Measurements from ENCODE around the gene OR8J3. TPM values are rescaled to one million over a fixed set of nuclear protein-coding genes. Genes with fewer than 3 reads are reported as not detected.

OR8J3 gene, protein sequence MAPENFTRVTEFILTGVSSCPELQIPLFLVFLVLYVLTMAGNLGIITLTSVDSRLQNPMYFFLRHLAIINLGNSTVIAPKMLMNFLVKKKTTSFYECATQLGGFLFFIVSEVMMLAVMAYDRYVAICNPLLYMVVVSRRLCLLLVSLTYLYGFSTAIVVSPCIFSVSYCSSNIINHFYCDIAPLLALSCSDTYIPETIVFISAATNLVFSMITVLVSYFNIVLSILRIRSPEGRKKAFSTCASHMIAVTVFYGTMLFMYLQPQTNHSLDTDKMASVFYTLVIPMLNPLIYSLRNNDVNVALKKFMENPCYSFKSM
- total RNA-seq = not detected in 2 replicates

DNA sequence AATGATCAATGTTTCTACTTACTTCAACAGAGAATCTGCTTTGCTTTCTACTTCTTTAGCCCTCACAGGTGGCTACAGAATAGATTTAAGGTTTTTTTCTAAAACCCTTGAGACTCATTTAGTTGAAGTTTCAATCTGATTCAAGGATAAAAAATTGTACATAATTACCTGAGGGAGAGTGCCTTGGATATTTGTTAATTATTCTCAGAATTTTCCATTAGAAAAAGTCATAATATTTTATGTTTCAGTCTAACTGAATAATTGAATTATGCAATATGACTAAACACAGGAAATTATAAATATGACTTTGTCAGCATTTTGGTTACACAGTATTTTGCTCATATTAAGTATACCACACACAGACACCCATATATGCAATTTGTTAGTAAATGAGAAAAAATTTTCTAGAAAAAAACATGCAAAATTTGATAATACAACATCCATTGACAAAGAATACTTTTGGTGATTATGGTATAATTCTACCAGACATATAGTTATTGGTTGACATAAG is at the start of gene OR8J3:
TSS of gene OR8J3 (minus strand) at position 51 of the 511 bp plus-strand sequence. CDS start 2,483 bp downstream, outside the sequence.
- H3K27me3 ChIP-seq (ENCODE audit: control insufficient read depth, insufficient read depth, low read length) = no peaks in the 10 kb centered on the region
- no peaks in the 10 kb centered on the region for H3K36me3 ChIP-seq (ENCODE audit: control insufficient read depth, insufficient read depth, low read length)
- no peak for DNase-seq (ENCODE audit: low read depth)
- TF ChIP-seq, protein P1, sequence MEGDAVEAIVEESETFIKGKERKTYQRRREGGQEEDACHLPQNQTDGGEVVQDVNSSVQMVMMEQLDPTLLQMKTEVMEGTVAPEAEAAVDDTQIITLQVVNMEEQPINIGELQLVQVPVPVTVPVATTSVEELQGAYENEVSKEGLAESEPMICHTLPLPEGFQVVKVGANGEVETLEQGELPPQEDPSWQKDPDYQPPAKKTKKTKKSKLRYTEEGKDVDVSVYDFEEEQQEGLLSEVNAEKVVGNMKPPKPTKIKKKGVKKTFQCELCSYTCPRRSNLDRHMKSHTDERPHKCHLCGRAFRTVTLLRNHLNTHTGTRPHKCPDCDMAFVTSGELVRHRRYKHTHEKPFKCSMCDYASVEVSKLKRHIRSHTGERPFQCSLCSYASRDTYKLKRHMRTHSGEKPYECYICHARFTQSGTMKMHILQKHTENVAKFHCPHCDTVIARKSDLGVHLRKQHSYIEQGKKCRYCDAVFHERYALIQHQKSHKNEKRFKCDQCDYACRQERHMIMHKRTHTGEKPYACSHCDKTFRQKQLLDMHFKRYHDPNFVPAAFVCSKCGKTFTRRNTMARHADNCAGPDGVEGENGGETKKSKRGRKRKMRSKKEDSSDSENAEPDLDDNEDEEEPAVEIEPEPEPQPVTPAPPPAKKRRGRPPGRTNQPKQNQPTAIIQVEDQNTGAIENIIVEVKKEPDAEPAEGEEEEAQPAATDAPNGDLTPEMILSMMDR (IDR thresholded peaks at IDR 0.05; ENCODE audit: insufficient read depth, low read length, poor library complexity, severe bottlenecking) = no peak
- H3K4me3 ChIP-seq (ENCODE audit: low read depth, low read length) = no peak within 1 kb of the TSS

DNA sequence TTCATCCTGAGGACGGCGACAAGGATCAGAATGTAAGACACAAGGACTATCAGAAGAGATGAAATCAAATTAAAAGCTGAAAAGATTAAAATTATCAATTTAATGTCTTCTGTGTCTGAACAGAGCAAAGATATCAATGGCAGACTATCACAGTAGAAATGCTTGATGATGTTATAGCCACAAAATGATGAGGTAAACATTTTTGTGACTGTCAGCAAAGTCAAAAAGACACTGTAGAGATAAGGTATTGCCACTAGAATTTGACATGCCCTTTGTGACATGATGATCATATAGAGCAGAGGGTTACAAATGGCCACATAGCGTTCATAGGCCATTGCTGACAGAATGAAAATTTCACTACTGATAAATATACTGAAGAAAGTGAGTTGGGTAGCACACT is 48.6 kb upstream of the OR8J3 start:
- H3K4me3 ChIP-seq (ENCODE audit: low read depth, low read length) = no peak overlapping the region
- H3K36me3 ChIP-seq (ENCODE audit: control insufficient read depth, insufficient read depth, low read length) = no peaks in the 10 kb centered on the region
- H3K27me3 ChIP-seq (ENCODE audit: control insufficient read depth, insufficient read depth, low read length) = no peaks in the 10 kb centered on the region
- no peak for DNase-seq (ENCODE audit: low read depth)
- TF ChIP-seq, protein P1 (IDR thresholded peaks at IDR 0.05; ENCODE audit: insufficient read depth, low read length, poor library complexity, severe bottlenecking) = no peak

DNA sequence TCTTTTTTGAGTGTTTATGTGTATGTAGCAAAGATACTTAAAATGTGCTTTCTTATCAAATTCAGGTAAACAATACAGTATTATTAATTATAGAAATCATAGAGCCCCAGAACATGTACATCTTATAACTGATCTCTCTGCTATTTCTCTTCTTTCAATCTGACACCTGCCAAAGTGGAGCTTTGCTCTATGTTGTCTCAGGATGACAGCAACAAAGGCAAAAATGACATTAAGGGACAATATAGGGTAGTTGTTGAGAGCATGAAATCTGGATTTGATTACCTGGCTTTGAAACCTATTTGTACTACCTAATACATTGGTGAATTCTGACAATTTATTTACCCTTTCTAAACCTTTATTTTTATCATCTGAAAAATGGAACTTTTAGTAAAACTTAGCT is 43.5 kb upstream of the OR8J3 start:
- no peak for DNase-seq (ENCODE audit: low read depth)
- H3K36me3 ChIP-seq (ENCODE audit: control insufficient read depth, insufficient read depth, low read length) = no peaks in the 10 kb centered on the region
- TF ChIP-seq, protein P1 (IDR thresholded peaks at IDR 0.05; ENCODE audit: insufficient read depth, low read length, poor library complexity, severe bottlenecking) = no peak

DNA sequence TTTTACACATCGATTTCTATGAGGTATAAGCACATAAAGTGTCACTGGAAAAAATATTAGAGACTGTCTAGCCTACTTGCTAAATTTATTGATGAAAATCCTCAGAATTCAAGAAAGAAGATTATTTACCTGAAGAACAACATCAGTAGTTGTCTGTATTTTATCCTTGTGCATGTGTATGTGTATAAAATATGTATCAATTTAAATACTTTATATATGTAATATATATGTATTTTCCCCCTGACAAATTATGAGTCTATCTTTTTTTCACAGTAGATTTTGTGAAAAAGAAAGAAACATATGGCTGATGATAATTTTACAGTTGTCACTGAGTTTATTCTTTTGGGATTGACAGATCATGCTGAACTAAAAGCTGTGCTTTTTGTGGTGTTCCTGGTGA is 36.3 kb upstream of the OR8J3 start, which contains the start of gene OR5J2:
TSS of gene OR5J2 (plus strand) at position 301 of the 400 bp plus-strand sequence. CDS start at position 301, 0 bp downstream.
- no peak within 1 kb of the TSS for H3K4me3 ChIP-seq (ENCODE audit: low read depth, low read length)
- TF ChIP-seq, protein P1 (IDR thresholded peaks at IDR 0.05; ENCODE audit: insufficient read depth, low read length, poor library complexity, severe bottlenecking) = no peak
- no peak for DNase-seq (ENCODE audit: low read depth)
- no peaks in the 10 kb centered on the region for H3K36me3 ChIP-seq (ENCODE audit: control insufficient read depth, insufficient read depth, low read length)
- H3K27me3 ChIP-seq (ENCODE audit: control insufficient read depth, insufficient read depth, low read length) = no peaks in the 10 kb centered on the region

More for the DNA sequence above, 43.5 kb upstream of the OR8J3 start:
- no peaks in the 10 kb centered on the region for H3K27me3 ChIP-seq (ENCODE audit: control insufficient read depth, insufficient read depth, low read length)
- H3K4me3 ChIP-seq (ENCODE audit: low read depth, low read length) = no peak overlapping the region

DNA sequence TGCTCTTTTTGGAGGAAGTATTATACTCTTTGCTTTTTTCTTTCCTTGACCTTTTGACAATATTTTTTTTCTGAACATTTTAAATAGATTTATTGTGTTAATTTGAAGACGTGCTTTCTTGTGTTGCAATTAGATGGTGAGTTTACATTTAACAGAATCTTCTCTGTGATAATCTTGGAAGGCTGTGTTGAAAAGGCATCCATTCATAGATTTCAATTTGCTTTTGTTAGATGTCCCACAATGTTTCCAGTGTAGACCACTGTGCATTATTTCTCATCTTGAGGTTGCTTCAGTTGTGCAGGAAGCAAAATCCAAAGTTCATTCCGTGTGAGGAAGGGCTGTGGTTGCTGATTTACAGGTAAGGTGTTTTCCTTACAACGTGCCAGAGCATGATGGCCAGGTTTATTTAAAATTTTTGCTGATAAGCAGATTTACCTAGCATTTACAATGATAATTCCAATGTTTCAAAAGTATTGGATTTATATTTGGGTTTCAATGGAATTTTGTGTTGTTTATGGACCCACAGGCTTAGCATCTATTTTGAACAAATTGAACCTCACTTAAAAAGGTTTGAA is 32.3 kb upstream of the OR8J3 start:
- no peak overlapping the region for H3K4me3 ChIP-seq (ENCODE audit: low read depth, low read length)
- DNase-seq (ENCODE audit: low read depth) = no peak
- H3K27me3 ChIP-seq (ENCODE audit: control insufficient read depth, insufficient read depth, low read length) = no peaks in the 10 kb centered on the region
- no peaks in the 10 kb centered on the region for H3K36me3 ChIP-seq (ENCODE audit: control insufficient read depth, insufficient read depth, low read length)
- TF ChIP-seq, protein P1 (IDR thresholded peaks at IDR 0.05; ENCODE audit: insufficient read depth, low read length, poor library complexity, severe bottlenecking) = no peak
